Type B pancreatic cell (in vitro differentiated cells): ENCODE results near the gene NPAS3. TPM values are rescaled to one million over a fixed set of nuclear protein-coding genes. Genes with fewer than 3 reads are reported as not detected.

Experiments used
- DNase-seq: peaks from one replicate; pipeline ENCODE4 v3.0.0; 2021; ENCODE audit warnings: mixed read lengths; ENCODE audit not compliant: unreplicated experiment; ENCODE audit errors: extremely low spot score
- H3K27ac Mint-ChIP-seq: 2 replicates; pipeline ENCODE4 v1.8.0; 2021; ENCODE audit warnings: mild to moderate bottlenecking, mixed read lengths
- H3K27me3 Mint-ChIP-seq: 2 replicates; pipeline ENCODE4 v1.8.0; 2021; ENCODE audit warnings: mixed read lengths
- H3K36me3 Mint-ChIP-seq: 2 replicates; pipeline ENCODE4 v1.8.0; 2021; ENCODE audit warnings: mixed read lengths
- H3K4me1 Mint-ChIP-seq: one replicate; pipeline ENCODE4 v1.8.0; 2021; ENCODE audit warnings: mixed read lengths; ENCODE audit not compliant: unreplicated experiment
- H3K4me3 Mint-ChIP-seq: 2 replicates; pipeline ENCODE4 v1.8.0; 2021; ENCODE audit warnings: mild to moderate bottlenecking, mixed read lengths
- H3K9me3 Mint-ChIP-seq: 2 replicates; pipeline ENCODE4 v1.8.0; 2021; ENCODE audit warnings: mixed read lengths
- CTCF ChIP-seq: fragments of 200-600 bp; sonication (generic); conservative IDR thresholded peaks from 2 replicates; pipeline ENCODE4 v1.5.0; 2021; ENCODE audit warnings: antibody characterized with exemption, mild to moderate bottlenecking
- total RNA-seq: library from RNA; stranded (reverse); gene quantifications from 2 replicates; pipeline ENCODE4 v1.2.1, GENCODE V29; 2021; ENCODE audit warnings: low replicate concordance

Gene NPAS3
- total RNA-seq, 1 donor from 2014 or later, result 8.7 TPM

GRCh38 chr14:33464254-33464962, 525.7 kb downstream of the NPAS3 start:
- H3K27me3 Mint-ChIP-seq, result peaks cover 2% of the 10 kb centered on the region
- TF ChIP-seq CTCF, result no peak
- no peaks in the 10 kb centered on the region for H3K36me3 Mint-ChIP-seq
- no peak for DNase-seq
- no peak overlapping the region for H3K4me3 Mint-ChIP-seq
- H3K9me3 Mint-ChIP-seq, result no peaks in the 10 kb centered on the region
- no peak overlapping the region for H3K27ac Mint-ChIP-seq
- H3K4me1 Mint-ChIP-seq, result peaks cover 15% of the 10 kb centered on the region

- H3K27me3 Mint-ChIP-seq, result peaks cover 2% of the 10 kb centered on the region
- no peak for DNase-seq
- H3K4me3 Mint-ChIP-seq, result no peak overlapping the region
- no peak for TF ChIP-seq CTCF
- no peaks in the 10 kb centered on the region for H3K9me3 Mint-ChIP-seq
- H3K36me3 Mint-ChIP-seq, result no peaks in the 10 kb centered on the region
- H3K4me1 Mint-ChIP-seq, result peaks cover 15% of the 10 kb centered on the region
- no peak overlapping the region for H3K27ac Mint-ChIP-seq
These were observed 527.4 kb downstream of the NPAS3 start for GRCh38 chr14:33465846-33466700.

- peaks cover 8% of the 10 kb centered on the region for H3K4me1 Mint-ChIP-seq
- no peak overlapping the region for H3K27ac Mint-ChIP-seq
- no peak for TF ChIP-seq CTCF
- H3K27me3 Mint-ChIP-seq, result no peaks in the 10 kb centered on the region
- no peak for DNase-seq
- H3K9me3 Mint-ChIP-seq, result no peaks in the 10 kb centered on the region
- H3K4me3 Mint-ChIP-seq, result no peak overlapping the region
- no peaks in the 10 kb centered on the region for H3K36me3 Mint-ChIP-seq
These were observed 529.3 kb downstream of the NPAS3 start for GRCh38 chr14:33467971-33468370.

GRCh38 chr14:33469898-33470297, 531.2 kb downstream of the NPAS3 start:
- no peak for DNase-seq
- no peaks in the 10 kb centered on the region for H3K27me3 Mint-ChIP-seq

GRCh38 chr14:33471776-33472175, 533.1 kb downstream of the NPAS3 start:
- no peak for DNase-seq
- no peaks in the 10 kb centered on the region for H3K36me3 Mint-ChIP-seq
- no peak overlapping the region for H3K27ac Mint-ChIP-seq
- no peak for TF ChIP-seq CTCF
- H3K9me3 Mint-ChIP-seq, result no peaks in the 10 kb centered on the region
- H3K4me1 Mint-ChIP-seq, result peaks cover 15% of the 10 kb centered on the region
- no peaks in the 10 kb centered on the region for H3K27me3 Mint-ChIP-seq
- no peak overlapping the region for H3K4me3 Mint-ChIP-seq

More at GRCh38 chr14:33469898-33470297, 531.2 kb downstream of the NPAS3 start:
- H3K36me3 Mint-ChIP-seq, result no peaks in the 10 kb centered on the region
- H3K4me1 Mint-ChIP-seq, result peaks cover 8% of the 10 kb centered on the region
- no peaks in the 10 kb centered on the region for H3K9me3 Mint-ChIP-seq
- TF ChIP-seq CTCF, result no peak
- no peak overlapping the region for H3K27ac Mint-ChIP-seq
- no peak overlapping the region for H3K4me3 Mint-ChIP-seq
